H9 (cell line): ENCODE measurements around the gene PPHLN1. TPM values are rescaled to one million over a fixed set of nuclear protein-coding genes. Genes with fewer than 3 reads are reported as not detected.

Experiments
- DNase-seq: peaks from one replicate; pipeline ENCODE4 v3.0.0-alpha.2; 2017
- H2AFZ ChIP-seq: one replicate; pipeline ENCODE4 v1.6.1; 2013; ENCODE audit warnings: mild to moderate bottlenecking, low read length, control low read depth, moderate library complexity
- H2AK5ac ChIP-seq: 2 replicates; pipeline ENCODE4 v1.6.1; 2013; ENCODE audit warnings: low read length, control low read depth, mixed read lengths; ENCODE audit not compliant: insufficient read length
- H2BK120ac ChIP-seq: one replicate; pipeline ENCODE4 v1.6.1; 2013; ENCODE audit warnings: low read depth, mild to moderate bottlenecking, low read length, control low read depth, inconsistent platforms; ENCODE audit not compliant: poor library complexity, severe bottlenecking
- H2BK12ac ChIP-seq: 2 replicates; pipeline ENCODE4 v1.6.1; 2013; ENCODE audit warnings: low read length, control low read depth, mixed read lengths, low read depth; ENCODE audit not compliant: insufficient read length
- H2BK15ac ChIP-seq: 2 replicates; pipeline ENCODE4 v1.6.1; 2013; ENCODE audit warnings: low read depth, low read length, control low read depth
- H2BK20ac ChIP-seq: one replicate; pipeline ENCODE4 v1.6.1; 2013; ENCODE audit warnings: low read depth, mild to moderate bottlenecking, low read length, control low read depth, inconsistent platforms; ENCODE audit not compliant: poor library complexity, severe bottlenecking
- H2BK5ac ChIP-seq: 2 replicates; pipeline ENCODE4 v1.6.1; 2013; ENCODE audit warnings: low read length, control low read depth, mixed read lengths; ENCODE audit not compliant: insufficient read length
- H3K14ac ChIP-seq: 2 replicates; pipeline ENCODE4 v1.6.1; 2013; ENCODE audit warnings: low read length, control low read depth; ENCODE audit not compliant: insufficient read depth
- H3K18ac ChIP-seq: 2 replicates; pipeline ENCODE4 v1.6.1; 2013; ENCODE audit warnings: low read depth, mild to moderate bottlenecking, mixed read lengths, low read length, control low read depth; ENCODE audit not compliant: insufficient read length
- H3K23ac ChIP-seq: 2 replicates; pipeline ENCODE4 v1.6.1; 2013; ENCODE audit warnings: low read length, control low read depth, mixed read lengths, low read depth; ENCODE audit not compliant: insufficient read length
- H3K23me2 ChIP-seq: 2 replicates; pipeline ENCODE4 v1.6.1; 2013; ENCODE audit warnings: low read depth, mild to moderate bottlenecking, mixed read lengths, low read length, control low read depth; ENCODE audit not compliant: insufficient read length, poor library complexity, severe bottlenecking
- H3K27ac ChIP-seq: 2 replicates; pipeline ENCODE4 v1.5.1; 2013; ENCODE audit warnings: low read length, control low read depth, mixed read lengths, low read depth; ENCODE audit not compliant: insufficient read length
- H3K27me3 ChIP-seq: 2 replicates; pipeline ENCODE4 v1.6.1; 2013; ENCODE audit warnings: low read length, control low read depth, inconsistent platforms; ENCODE audit not compliant: insufficient read depth
- H3K4ac ChIP-seq: 2 replicates; pipeline ENCODE4 v1.6.1; 2013; ENCODE audit warnings: low read depth, mild to moderate bottlenecking, control low read depth, inconsistent platforms, low read length, moderate library complexity
- H3K4me1 ChIP-seq: 2 replicates; pipeline ENCODE4 v1.6.1; 2013; ENCODE audit warnings: low read length, control low read depth, inconsistent platforms; ENCODE audit not compliant: insufficient read depth
- H3K4me2 ChIP-seq: 2 replicates; pipeline ENCODE4 v1.6.1; 2013; ENCODE audit warnings: low read length, control low read depth, mixed read lengths; ENCODE audit not compliant: insufficient read length, insufficient read depth
- H3K56ac ChIP-seq: 2 replicates; pipeline ENCODE4 v1.6.1; 2013; ENCODE audit warnings: low read depth, mild to moderate bottlenecking, mixed read lengths, low read length, control low read depth; ENCODE audit not compliant: insufficient read length
- H3K79me1 ChIP-seq: 2 replicates; pipeline ENCODE4 v1.6.1; 2013; ENCODE audit warnings: low read depth, mild to moderate bottlenecking, moderate library complexity, low read length, control low read depth, inconsistent platforms; ENCODE audit not compliant: insufficient read depth, poor library complexity, severe bottlenecking
- H3K79me2 ChIP-seq: 2 replicates; pipeline ENCODE4 v1.6.1; 2013; ENCODE audit warnings: low read length, control low read depth, inconsistent platforms; ENCODE audit not compliant: insufficient read depth
- H3K9ac ChIP-seq: 2 replicates; pipeline ENCODE4 v1.6.1; 2013; ENCODE audit warnings: low read length, control low read depth, mixed read lengths; ENCODE audit not compliant: insufficient read length; ENCODE audit errors: extremely low read depth
- H3K9me3 ChIP-seq: one replicate; pipeline ENCODE4 v1.6.1; 2013; ENCODE audit warnings: low read depth, low read length, inconsistent platforms; ENCODE audit not compliant: control insufficient read depth
- H3T11ph ChIP-seq: one replicate; pipeline ENCODE4 v1.6.1; 2013; ENCODE audit warnings: mild to moderate bottlenecking, low read length, control low read depth, inconsistent platforms
- H4K20me1 ChIP-seq: one replicate; pipeline ENCODE4 v1.6.1; 2013; ENCODE audit not compliant: control insufficient read depth, insufficient read length, insufficient read depth
- H4K5ac ChIP-seq: 2 replicates; pipeline ENCODE4 v1.6.1; 2013; ENCODE audit warnings: low read depth, mild to moderate bottlenecking, mixed read lengths, low read length, control low read depth; ENCODE audit not compliant: insufficient read length
- H4K8ac ChIP-seq: replicated peaks from 2 replicates; pipeline ENCODE4 v1.6.1; 2013; ENCODE audit warnings: low read length, control low read depth, mixed read lengths, low read depth; ENCODE audit not compliant: insufficient read length
- H4K91ac ChIP-seq: 2 replicates; pipeline ENCODE4 v1.6.1; 2013; ENCODE audit warnings: low read depth, mild to moderate bottlenecking, moderate library complexity, mixed read lengths, low read length, control low read depth; ENCODE audit not compliant: insufficient read length
- H3K27ac Mint-ChIP-seq, 3 experiments: 2 replicates in 2 of 3; 3 replicates in 1 of 3; pipeline ENCODE4 v1.8.0; 2020 to 2021; ENCODE audit warnings: mixed read lengths in 3 of 3, mild to moderate bottlenecking in 1 of 3, moderate library complexity in 1 of 3
- H3K27me3 Mint-ChIP-seq: 2 replicates; pipeline ENCODE4 v1.8.0; 2021; ENCODE audit warnings: low read depth, mild to moderate bottlenecking, moderate library complexity, mixed read lengths
- H3K36me3 Mint-ChIP-seq, 3 experiments: 2 replicates in 2 of 3; 3 replicates in 1 of 3; pipeline ENCODE4 v1.8.0; 2020 to 2021; ENCODE audit warnings: low read depth in 3 of 3, mixed read lengths in 3 of 3; ENCODE audit not compliant: insufficient read depth in 1 of 3
- H3K4me1 Mint-ChIP-seq, 2 experiments: 2 replicates each; pipeline ENCODE4 v1.8.0; 2020; ENCODE audit warnings: mixed read lengths in 2 of 2
- H3K4me3 Mint-ChIP-seq, 2 experiments: 2 replicates in 1 of 2; 3 replicates in 1 of 2; pipeline ENCODE4 v1.8.0; 2020 to 2021; ENCODE audit warnings: mild to moderate bottlenecking in 2 of 2, mixed read lengths in 2 of 2, moderate library complexity in 1 of 2
- H3K9me3 Mint-ChIP-seq, 2 experiments: 2 replicates in 1 of 2; 3 replicates in 1 of 2; pipeline ENCODE4 v1.8.0; 2020; ENCODE audit warnings: mild to moderate bottlenecking in 2 of 2, mixed read lengths in 2 of 2, moderate library complexity in 1 of 2
- CTCF ChIP-seq: fragments of 200-600 bp; sonication (generic); conservative IDR thresholded peaks from 3 replicates; pipeline ENCODE4 v1.8.0; 2021; ENCODE audit warnings: antibody characterized with exemption, mild to moderate bottlenecking
- WGBS: extraction: QIAGEN DNeasy Blood & Tissue Kit; methylation state at CpG from one replicate; pipeline ENCODE4 v1.1.7; 2013; ENCODE audit warnings: missing lambda C conversion rate, low lambda C conversion rate, mixed read lengths; ENCODE audit not compliant: insufficient read length; ENCODE audit errors: extremely low coverage; 5-methylcytosine and 5-hydroxymethylcytosine counted together
- total RNA-seq: library from RNA; stranded (reverse); gene quantifications from 2 replicates; pipeline ENCODE4 v1.2.1, GENCODE V29; 2021

Gene PPHLN1
- total RNA-seq, 1 experiment from 2014 or later = 66.2 TPM

- H3K4ac ChIP-seq = no peak overlapping the region
- H3K18ac ChIP-seq = no peak overlapping the region
- no peak overlapping the region for H3T11ph ChIP-seq
- peak; percentile 55 for DNase-seq
- Mint-ChIP-seq H3K36me3 (peaks cover 5 to 13% (median 10%) of the 10 kb centered on the region in 3 experiments; a peak in 6 of 7 replicates), H3K4me3 (no peak overlapping the region), H3K9me3 (no peaks in the 10 kb centered on the region), H3K27me3 (no peaks in the 10 kb centered on the region), H3K4me1 (peaks cover 17% of the 10 kb centered on the region in 2 experiments), H3K27ac (peak overlapping the region in 2 of 3 experiments; percentile 71 to 91; a peak in 4 of 7 replicates)
- no peak overlapping the region for H2BK120ac ChIP-seq
- no peak overlapping the region for H2BK12ac ChIP-seq
- H3K27ac ChIP-seq = no peak overlapping the region
- no peaks in the 10 kb centered on the region for H3K9me3 ChIP-seq
- no peak overlapping the region for H2AFZ ChIP-seq
- H4K91ac ChIP-seq = no peak overlapping the region
- no peak for TF ChIP-seq CTCF
- no peaks in the 10 kb centered on the region; the same call in 1 of the 2 replicates for H3K4me1 ChIP-seq
- WGBS = no CpG with 5 or more reads among the region's 6 CpGs
- no peak overlapping the region for H2BK20ac ChIP-seq
- no peak overlapping the region for H2BK5ac ChIP-seq
- no peak overlapping the region for H2AK5ac ChIP-seq
- no peaks in the 10 kb centered on the region for H3K23me2 ChIP-seq
- H3K23ac ChIP-seq = no peak overlapping the region
- H3K79me1 ChIP-seq = no peaks in the 10 kb centered on the region
- no peaks in the 10 kb centered on the region for H3K27me3 ChIP-seq
- no peak overlapping the region for H3K56ac ChIP-seq
- no peak overlapping the region for H3K4me2 ChIP-seq
- no peak overlapping the region for H2BK15ac ChIP-seq
- H3K14ac ChIP-seq = no peak overlapping the region
- no peaks in the 10 kb centered on the region for H4K20me1 ChIP-seq
- H4K5ac ChIP-seq = no peak overlapping the region
- H4K8ac ChIP-seq = no peak overlapping the region
- H3K79me2 ChIP-seq = no peaks in the 10 kb centered on the region
- no peak overlapping the region for H3K9ac ChIP-seq
Measured at GRCh38 chr12:42426746-42427145, 100.8 kb downstream of the PPHLN1 start.
